Panc1 (cell line): ENCODE results near the gene PDE3B.

Source experiments
- CTCF ChIP-seq: fragments of 450-650 bp; IDR thresholded peaks from 2 replicates; pipeline ENCODE4 v1.5.1; 2017; ENCODE audit warnings: mild to moderate bottlenecking
- POLR2AphosphoS5 ChIP-seq: IDR thresholded peaks from 2 replicates; pipeline ENCODE4 v1.6.1; 2012; ENCODE audit warnings: mild to moderate bottlenecking, low read depth, low read length, moderate library complexity
- REST ChIP-seq, 2 experiments: IDR thresholded peaks; 2 replicates each; pipeline ENCODE4 v1.6.1; 2011 to 2012; ENCODE audit warnings: low read depth in 2 of 2, control low read depth in 1 of 2, low read length in 1 of 2, mild to moderate bottlenecking in 1 of 2, moderate library complexity in 1 of 2; ENCODE audit not compliant: insufficient read depth in 1 of 2

DNA sequence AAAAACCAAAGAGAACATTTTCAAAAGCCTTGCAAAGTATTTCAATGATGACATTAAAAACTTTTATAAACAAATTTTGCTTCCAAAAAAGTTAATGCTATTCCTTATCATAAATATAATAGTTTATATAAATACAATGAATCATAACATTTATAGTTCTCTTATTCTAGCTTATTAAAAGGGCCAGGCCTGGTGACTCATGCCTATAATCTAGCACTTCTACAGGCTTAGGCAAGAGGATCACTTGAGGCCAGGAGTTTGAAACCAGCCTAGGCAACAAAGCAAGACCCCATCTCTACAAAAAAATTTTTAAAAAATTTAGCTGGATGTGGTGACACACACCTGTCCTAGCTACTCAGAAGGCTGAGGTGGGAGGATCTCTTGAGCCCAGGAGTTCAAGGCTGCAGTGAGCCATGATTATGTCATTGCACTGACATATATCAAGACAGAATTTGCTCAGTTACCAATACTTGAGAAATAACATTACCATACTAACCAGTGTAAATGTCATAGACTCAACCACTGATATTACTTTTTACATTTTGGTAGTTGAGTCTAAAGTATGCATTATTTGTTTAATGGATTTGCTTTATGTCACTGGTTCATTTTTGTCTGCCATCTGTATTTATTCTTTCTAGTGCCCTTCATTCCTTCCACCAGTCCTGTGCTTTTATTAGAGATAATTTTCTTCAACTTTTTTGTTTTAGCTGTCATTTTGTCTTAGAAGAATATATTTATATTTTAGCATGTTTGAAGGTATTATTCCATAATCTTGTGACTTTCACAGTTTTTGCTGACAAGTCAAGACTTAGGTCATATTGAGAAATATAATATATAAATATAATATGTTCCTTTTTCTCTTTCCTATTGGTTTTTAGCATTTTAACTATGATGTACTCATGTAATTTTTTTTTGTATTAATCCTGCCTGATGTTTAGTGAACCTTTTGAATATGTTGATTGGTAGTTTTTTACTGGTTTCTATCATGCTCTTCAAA lies 192.2 kb downstream of the PDE3B start:
- TF ChIP-seq CTCF = no peak
- TF ChIP-seq POLR2AphosphoS5 = no peak
- no peak for TF ChIP-seq REST (IDR thresholded peaks at IDR 0.05; ENCODE audit: insufficient read depth in 1 of 2, low read depth in 2 of 2, low read length in 1 of 2)
